HTERT RPE-1 (cell line): ENCODE measurements around the gene ARID5B.
"Not testable (repeated sequence)": the region's sequence is repeated elsewhere in the genome, so short reads cannot be mapped to it uniquely, and the experiment has no call there.

Experiments
- in situ Hi-C: fragments of 300-500 bp; cut with MboI; formaldehyde crosslinking; loops from 4 replicates; pipeline ENCODE4 v1.14.3; 2020; ENCODE audit warnings: low sequenced_read_pairs

Gene ARID5B

DNA sequence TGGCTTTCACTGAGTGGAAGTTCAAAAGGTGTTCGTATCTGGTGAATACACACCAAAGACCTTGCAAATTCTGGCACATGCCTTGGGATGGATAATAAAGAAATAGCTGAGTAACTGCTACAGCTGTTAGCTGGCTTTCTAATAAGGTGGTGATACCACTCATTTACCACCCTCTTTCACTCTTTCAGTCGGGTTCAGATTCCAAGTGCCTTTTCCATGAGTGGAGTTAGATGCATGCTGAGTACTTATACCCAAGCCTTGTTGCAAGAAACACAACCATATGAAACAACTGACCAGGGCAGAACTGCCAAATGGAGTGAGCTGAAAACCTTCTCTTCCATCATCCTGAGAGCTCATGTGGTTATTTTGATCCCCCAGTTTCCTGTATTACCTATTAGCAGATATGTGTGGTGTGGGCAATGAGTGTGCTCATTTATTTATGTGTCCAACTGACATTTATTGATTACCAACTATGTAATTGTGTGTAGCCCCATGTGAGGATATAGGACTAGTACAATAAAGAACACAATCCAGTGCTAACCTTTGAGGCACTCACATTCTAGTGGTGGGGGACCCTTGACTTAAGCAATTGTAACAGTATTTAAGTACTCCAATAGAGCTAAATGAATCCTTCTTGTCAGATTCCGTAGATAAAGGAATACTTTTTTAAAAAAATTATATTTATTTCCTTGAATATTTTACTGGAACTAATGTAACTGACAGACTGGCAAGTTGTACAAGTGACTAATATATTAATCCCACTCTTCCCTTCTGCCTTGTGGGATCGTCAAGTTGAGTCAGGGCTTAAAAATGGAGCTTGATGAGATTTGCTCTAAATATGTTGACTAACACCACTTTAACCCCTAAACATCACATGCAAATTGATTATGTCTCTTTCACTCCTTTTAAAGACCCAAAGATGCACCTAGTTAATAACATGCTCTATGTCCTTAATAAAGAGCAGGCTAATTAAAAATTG, 124.7 kb downstream of the ARID5B start:
- in situ Hi-C loops = no loop called here

DNA sequence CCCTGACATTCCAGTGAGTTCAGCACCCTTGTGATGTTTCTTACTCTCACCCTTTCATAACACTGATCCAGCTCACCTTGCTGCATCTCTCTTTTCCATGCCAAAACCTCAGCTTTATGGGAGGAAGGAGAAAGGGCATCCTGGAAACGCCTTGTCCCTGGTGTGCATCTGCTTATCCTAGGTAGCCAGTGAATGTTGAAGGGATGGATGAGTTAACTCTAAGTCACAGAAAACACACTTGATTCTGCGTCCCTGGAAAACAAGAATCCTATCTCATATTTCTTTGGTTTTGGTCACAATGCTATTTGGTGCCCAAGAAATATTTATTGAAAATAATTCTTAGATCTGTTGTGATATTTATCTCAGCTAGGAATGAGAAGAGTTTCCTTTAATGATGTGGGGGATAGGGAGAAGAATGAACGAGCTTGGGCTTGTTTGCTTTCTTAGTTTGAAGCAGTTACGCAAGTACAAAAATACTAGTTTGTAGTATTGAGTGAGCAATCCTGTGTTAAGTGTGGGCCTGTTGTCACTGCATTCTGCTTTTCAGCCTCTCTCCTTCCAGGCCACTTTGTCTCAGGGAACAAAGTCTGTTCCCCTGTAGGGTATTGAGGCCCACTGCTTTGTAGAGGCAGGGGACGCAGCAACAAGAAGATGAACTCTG, 126.5 kb downstream of the ARID5B start:
- in situ Hi-C loops = no loop called here

DNA sequence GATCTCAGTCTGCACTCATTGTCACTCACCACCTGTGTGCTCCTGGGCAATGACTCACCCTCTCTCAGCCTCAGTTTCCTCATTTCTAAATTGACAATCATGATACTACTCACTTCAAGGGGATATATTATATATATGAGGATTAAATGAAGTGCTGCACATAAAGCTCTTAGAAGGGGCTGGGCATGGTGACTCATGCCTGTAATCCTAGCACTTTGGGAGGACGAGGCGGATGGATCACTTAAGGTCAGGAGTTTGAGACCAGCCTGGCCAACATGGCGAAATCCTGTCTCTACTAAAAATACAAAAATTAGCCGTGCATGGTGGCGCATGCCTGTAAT, 127.0 kb downstream of the ARID5B start:
- in situ Hi-C loops = not testable (repeated sequence)

DNA sequence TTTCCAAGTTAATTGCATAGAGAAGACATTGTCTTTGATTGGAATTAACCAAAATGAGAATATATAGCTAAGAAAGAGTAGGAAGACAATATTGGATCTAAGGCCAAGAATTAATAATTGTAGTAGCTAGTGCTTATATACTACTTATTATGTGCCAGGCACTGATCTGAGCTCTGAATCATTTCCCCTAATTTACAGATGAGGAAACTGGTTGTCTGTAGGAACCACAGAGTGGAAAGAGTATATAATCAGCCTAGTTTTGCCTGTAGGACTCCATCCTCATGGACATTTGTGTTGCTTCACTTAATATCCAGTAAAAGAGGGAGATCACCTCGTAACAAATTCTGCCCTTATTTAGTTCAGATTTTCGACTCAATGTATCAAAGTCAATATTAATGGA, 127.9 kb downstream of the ARID5B start:
- in situ Hi-C loops = no loop called here

DNA sequence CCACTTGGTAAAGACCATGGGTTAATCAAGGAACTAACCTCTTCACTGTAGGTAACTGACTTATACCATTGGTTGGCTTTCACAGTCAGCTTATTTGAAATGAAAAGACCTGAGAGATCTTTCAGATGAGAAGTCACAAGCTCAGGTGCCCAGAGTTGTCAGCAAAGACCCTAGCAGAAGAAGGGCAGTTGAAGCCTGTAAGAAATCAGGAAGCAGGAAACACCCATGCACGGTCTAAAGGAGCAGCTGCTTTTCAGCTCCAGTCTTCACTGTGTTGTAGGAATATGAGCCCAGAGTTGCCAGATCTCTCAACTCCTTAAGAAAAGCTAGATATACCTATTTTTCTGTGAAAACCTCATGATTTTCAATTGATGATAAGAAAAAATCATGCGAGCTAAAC, 130.0 kb downstream of the ARID5B start:
- in situ Hi-C loops = no loop called here

DNA sequence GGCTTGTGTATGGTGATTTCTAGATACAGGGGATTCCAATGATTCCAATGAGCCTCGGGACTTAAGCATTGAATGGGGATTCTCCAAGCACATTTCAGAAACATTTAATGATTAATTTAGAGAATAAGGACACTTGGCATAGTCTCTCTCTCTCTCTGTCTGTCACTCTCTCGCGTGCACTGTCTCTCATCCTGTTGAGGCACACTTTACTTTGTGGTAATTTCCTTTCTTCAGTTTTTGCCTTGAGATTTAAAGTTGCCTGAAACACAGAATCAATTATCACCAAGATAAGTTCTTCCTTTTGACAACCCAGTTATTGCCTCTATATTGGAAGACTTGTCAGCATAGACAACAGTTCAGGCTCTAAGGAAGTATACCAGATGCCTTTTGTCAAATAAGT, 131.6 kb downstream of the ARID5B start:
- in situ Hi-C loops = no loop called here

DNA sequence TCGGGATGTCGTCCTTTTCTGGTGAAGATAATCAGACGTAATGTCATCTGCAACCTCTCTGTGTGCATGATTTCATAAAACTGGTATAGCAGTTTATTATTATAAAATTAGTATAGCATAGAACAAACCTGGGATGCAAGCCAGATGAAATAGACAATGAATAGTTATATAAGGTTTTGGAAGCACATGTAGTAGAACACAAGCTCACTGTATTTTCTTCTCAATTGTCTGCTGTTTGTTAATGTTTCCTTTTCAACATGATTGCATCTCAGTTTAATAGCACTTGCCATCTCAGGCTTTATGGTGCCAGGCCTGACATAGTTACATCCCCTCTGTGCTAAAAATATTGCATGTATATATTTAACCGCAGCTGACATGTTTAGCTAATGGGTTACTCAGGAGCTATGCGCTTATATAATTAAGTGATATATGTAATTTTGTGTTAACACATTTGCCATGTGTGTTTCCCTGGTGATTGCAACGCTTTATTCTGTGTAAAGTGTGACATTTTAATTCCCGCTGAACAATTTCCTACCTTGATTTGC, 132.7 kb downstream of the ARID5B start:
- in situ Hi-C loops = no loop called here

DNA sequence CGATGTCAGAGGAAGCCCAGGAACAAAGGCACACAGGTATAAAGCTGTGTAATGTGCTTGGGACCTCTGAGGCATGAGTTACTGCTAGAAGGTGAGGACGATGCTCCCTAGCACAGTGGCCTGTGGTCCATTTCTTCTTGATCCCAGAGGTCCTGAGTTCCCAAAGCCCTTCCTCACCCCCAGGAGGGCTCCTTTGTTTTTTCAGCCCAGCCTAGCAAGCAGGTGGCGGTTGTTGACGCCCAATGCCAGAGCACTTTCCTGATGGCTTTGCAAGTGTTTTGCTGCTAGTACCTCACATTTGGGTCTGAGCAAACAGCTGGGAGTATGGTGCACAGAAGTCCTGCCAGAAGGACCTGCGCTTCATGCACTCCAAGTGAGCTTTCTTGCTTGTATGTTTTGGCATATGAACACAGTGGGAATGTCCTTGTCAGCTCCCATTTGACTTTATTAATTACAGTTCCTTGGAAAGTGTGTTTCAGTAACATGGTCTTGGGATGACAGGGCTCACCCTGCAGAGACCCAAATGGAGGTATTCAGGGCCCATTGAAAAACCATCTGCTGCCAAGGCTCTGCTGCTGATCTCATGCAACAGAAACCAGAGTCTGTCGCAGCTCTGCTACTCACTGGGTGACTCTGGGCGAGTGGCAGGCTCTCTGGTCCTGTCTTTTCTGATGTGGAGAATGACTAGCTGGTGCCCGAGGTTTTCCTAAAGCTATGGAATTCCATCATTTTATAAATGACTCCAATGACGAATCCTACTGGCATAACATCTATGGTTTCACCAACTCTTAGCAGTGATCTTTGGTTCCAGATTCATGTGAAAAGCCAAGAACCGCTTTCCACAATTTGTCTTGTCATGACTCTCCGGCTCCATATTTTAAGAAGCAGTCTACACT, 134.9 kb downstream of the ARID5B start:
- in situ Hi-C loops = no loop called here

DNA sequence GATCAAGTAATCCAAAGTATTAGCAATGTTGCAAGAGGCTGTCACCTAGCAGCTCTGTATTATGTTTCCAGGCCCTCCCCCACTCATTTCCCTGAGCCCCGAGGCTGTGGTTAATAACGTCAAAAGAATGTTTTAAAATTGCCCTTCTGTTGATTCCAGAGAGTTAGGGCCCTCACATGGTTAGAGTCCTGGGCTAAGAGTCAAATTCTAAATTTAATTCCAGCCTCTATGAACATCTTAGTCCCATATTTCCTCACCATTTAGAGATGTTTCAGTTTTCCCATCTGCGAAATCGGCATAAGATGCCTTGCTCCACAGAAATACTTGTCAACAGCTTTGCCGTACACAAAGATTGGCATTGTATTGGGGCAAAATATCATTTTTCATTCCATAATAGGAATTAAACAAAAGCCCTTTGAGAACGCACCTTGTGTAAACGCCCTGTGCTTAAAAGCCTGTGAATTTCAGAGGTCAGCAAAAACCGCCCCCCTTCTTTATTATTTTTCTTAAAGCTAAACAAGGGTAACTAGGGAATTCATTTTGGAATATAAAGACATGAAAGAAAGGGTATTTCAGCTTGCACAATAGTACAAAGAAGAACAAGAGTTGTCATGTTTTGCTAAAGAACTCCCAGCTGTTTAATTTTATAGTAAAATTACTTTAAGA, 135.8 kb downstream of the ARID5B start:
- in situ Hi-C loops = no loop called here

DNA sequence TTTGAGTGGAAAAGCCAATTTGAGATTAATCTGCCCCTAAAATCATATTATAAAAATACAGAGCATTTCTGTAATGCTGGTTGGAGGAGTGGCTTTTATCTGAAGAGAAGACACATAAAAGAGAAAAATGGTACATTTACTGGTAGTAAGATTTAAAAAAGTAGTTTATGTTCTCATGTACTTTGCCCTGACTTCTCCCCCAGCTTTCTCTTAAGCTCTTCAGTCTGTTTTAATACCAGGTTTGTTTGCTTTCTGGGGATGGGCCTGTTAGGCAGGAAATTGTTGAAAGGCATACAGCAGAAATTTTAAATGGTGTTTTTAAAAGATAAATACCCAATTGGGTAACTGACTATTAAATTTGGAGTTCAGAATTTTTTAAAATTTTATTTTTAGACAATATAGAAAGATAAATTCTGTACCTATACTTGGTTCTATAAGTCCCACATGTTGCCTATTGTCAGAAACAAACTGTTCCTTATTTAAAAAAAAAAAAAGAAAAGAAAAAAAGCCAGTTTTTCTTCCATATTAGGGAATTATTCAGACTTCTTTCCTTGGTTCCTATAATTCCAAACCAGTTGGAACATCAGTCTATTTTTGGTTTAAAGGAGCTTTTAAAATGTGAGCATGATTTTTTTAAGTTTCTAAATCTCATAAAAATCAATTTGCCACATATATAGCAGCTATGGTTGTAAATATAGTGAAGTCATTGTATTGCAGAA, 136.6 kb downstream of the ARID5B start:
- in situ Hi-C loops = no loop called here

DNA sequence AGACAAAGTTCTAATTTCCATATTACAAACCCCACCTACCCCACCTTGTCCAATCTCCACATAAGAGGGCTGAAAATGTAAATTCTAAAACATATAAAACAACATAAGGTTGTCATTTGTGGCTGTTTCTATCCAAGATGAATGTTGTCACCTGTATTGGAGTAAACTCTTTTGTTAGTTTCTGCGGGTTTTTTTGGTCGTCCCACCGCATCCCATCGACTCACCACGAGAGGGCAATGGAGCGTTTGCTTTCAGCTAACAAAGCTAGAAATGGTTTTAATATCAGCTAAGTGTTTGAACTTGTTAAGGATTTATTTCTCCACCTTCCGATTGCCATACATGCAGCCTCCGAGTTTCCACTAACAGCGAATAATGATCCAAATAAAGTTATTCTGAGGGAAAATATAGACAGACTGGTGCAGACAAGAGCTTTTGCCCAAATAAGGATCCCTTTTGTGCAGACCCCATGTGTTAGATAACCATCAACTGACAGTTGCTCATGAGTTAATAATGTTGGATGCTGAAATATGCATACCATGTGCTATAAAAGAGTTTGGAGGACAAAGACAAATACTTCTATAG, 137.2 kb downstream of the ARID5B start:
- in situ Hi-C loops = no loop called here

DNA sequence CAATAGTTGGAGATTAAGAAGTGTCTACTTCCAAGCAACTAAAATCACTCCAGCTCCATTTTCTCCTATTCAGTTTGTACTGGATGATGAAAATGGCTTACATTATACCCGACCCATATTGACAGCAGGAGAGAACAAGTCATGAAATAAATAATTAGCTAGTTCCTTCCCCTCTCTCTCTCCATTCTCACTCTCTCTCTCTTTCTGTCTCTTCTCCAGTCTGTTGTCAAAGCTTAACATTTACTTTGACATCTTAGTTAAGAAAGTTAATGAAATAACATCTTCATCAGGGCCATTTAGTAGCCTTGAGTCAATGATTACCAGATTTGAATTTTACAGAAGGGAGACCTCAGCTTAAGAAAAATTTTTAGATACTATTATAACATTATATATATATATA, 138.5 kb downstream of the ARID5B start:
- in situ Hi-C loops = no loop called here

DNA sequence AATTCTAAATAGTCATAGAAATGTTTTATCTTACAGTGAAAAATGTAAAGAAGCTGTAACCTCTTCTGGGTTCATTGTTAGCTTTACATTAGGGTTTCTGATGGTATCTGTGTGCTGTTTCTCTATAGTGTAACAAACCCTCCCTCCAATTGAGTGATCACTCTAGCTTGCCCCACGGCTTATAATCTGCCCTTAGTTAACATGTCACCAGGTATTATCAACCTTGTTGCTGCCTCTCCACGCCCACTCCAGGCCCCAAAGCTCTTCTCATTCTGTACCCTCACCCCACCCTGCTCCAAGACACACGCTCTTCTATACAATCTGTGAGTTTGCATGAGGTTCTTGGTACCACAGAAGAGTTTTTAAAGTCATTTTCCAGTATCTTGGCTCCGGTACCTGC, 139.4 kb downstream of the ARID5B start:
- in situ Hi-C loops = no loop called here

DNA sequence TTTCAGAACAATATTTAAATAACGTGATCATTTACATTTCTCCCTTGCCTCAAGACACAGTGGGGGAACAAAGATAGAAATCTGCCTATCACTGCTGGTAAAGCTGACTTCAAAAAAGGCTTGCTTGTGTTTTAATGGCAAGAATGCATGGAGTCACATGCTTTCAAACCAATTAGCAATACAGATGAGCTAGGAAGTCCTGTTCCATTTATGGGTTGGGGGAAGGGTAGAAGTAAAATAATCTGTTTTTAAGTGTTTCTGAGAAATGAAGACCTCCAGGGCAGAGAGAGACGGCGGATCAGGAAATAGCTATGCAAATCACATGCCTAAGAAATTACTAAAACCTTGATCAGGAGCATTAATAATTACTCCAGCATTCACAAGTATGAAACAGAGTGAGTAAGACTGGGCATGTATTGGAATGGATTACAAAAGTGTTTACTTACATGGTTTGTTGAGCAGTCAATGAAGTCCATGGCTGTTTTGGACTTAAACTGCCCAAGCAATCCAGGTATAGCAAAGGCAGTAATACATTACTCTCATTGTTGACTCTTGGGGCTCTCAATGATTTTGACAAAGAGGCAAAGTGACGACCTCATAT, 142.0 kb downstream of the ARID5B start:
- in situ Hi-C loops = no loop called here

DNA sequence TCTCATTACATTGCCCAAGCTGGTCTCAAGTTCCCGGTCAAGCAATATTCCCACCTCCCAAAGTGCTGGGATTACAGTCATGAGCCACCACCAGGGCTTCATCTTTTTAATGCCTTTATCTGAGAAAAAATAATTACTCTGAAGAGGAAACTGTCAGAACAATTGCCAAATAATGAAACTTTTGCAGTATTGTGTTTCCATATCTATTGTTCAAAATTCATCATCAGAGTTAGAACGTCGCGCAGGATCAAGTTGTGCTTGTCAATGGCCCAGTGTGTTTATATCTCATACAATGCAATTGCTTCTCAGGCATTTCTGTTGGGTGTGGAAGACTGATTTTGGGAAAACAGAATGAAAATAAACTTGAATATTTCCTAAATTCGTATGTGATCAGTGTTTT, 143.1 kb downstream of the ARID5B start:
- in situ Hi-C loops = no loop called here

DNA sequence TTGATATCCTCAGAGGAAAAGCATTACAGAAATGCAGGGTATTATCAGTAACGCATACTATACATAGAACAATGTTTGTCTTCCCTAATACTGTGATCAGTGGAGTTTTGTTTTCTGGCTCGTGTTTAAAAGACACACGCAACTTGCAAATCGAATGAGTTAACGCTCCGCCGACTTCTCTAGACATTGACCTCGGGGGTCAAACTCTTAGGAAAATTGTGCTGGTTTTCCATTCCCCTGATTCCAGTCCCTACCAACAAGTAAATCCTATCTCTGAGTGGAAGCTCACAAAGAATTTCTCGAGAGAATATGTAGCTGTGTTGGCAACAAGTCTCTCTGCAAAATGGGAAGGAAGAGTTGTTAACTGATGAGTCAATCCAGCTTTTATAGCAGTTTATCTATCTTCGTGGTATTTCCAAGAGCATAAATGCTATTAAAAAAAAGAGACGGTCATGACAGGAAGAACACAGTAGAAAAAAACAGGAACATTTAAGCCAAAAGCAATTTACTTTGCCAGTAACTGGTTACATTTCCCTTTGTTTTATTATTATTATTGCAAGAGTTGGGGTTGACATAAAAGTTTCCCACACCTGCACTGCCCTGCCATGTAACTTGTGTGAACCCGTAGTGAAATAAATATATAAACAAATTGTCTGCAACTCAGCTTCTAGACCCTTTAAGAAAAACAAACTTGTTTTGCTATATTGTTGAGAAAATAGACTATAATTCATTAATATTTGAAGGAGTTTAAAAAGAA, 144.4 kb downstream of the ARID5B start:
- in situ Hi-C loops = no loop called here

DNA sequence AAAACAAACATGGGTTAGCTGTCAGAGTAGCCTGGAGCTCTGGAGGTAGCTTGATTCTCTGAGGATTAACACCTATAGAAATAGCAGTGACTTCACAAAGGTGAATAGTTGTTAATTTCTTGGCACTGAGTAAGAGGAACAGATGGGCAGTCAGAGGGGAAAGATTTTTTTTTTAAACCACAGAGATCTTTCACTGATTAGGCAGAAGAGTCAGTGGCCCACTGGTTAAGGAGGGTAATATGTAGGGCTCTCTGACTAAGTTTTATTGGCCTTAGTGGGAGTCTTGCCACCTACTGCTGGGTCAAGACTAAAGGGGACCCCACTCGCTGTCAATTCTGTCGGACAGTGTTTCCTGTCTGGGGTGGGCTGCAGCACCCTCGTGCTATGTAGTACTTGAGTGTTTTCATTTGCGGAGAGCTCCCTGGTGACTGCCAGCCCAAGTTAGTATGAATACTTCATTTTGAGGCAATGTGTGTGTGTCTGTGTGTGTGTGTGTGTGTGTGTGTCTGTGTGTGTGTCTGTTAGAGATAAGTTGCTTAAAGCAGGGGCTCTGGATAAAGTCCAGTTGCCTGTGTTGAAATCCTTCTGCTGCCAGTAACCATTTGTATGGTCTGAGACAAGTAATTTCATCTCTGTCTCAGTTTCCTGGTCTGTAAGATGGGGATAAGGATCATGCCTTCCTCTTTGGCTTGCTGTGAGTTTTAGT, 145.2 kb downstream of the ARID5B start:
- in situ Hi-C loops = no loop called here
